GM21576 (cell line): Measurements from ENCODE around the gene C20orf202.
"Not testable (repeated sequence)": the region's sequence is repeated elsewhere in the genome, so short reads cannot be mapped to it uniquely, and the experiment has no call there.

ENCODE experiments used
- ATAC-seq: cut with Tn5 transposase; IDR thresholded peaks from one replicate; pipeline ENCODE4 v1.9.1; 2021; ENCODE audit warnings: mild to moderate bottlenecking, moderate library complexity; ENCODE audit not compliant: unreplicated experiment

The C20orf202 gene

DNA sequence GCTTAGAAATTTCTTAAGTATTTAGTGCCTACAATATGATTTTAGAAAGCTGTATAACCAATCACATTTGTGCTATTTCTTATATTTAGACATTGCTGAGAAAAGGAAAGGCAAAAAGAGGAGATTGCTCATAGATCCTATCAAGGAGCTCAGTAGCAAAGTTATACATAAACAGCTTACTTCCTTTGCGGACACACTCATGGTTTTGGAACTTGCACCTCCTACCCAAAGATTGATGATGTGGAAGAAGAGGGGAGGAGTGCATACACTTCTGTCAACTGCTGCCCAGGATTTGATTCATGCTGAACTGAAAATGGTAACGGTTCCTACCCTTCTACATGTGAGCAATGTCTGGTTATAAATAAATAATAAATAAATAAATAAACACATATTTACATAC is 39.3 kb downstream of the C20orf202 start:
- ATAC-seq, result no peak

- no peak for ATAC-seq
Measured at GRCh38 chr20:1245578-1245977, 42.3 kb downstream of the C20orf202 start.

- ATAC-seq, result no peak
Measured at GRCh38 chr20:1247689-1248088, 44.4 kb downstream of the C20orf202 start.

GRCh38 chr20:1250282-1250681 is 47.0 kb downstream of the C20orf202 start:
- ATAC-seq, result not testable (repeated sequence)

- no peak for ATAC-seq
Measured at GRCh38 chr20:1252416-1252815, 49.2 kb downstream of the C20orf202 start.

DNA sequence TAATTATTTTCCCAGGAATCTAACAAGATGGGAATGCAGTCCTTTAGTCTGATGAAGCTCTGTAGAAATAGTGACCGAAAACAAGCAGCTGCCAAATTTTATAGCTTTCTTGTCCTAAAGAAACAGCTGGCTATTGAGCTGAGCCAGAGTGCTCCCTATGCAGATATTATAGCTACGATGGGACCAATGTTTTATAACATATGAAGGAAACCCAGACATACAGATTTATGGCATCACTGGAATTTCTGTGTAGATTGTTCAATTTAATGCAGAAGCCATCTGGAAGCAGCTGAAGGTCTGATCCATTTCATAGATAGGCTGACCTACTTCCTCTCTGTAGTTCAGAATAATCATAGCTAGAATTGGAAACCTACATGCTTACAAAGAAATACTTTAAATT is 51.0 kb downstream of the C20orf202 start:
- no peak for ATAC-seq

DNA sequence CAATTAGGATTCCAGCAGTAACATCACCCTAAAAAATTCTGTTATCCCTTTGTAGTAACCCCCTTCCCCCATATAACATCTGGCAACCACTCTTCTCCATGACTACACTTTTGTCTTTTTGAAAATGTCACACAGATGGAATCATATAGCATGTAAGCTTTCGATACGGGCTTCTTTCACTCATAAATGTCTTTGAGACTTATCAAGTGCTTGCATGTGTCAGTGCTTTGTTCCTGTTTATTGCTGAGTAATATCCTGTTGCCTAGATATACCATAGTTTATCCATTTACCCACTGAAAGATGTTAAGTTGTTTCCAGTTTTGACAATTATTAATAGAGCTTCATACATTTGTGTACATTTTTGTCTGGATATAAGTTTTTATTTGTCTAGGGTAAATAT is 52.4 kb downstream of the C20orf202 start:
- ATAC-seq, result no peak
